OCI-LY1 (cell line): ENCODE data around the gene SDK1.
A peak's percentile ranks its signal among the peaks of the same experiment; 100 is the strongest.

ENCODE experiments used
- H2AFZ ChIP-seq: fragments of 200-600 bp; sonication (generic), shearing (Covaris generic); 2 replicates; pipeline ENCODE4 v1.6.0; 2014; ENCODE audit warnings: antibody characterized with exemption, mild to moderate bottlenecking, low read length
- H3F3A ChIP-seq: fragments of 200-600 bp; sonication (generic), shearing (Covaris generic); 2 replicates; pipeline ENCODE4 v1.6.0; 2014; ENCODE audit warnings: mild to moderate bottlenecking, antibody characterized with exemption, low read length, moderate library complexity; ENCODE audit not compliant: insufficient read depth
- H3K27ac ChIP-seq: fragments of 200-600 bp; sonication (generic); 2 replicates; pipeline ENCODE4 v1.5.1; 2014; ENCODE audit warnings: low read length, mixed run types, mild to moderate bottlenecking, low read depth; ENCODE audit not compliant: poor library complexity, severe bottlenecking
- H3K27me3 ChIP-seq: fragments of 200-600 bp; sonication (generic); 2 replicates; pipeline ENCODE4 v1.6.0; 2014; ENCODE audit warnings: antibody characterized with exemption, mild to moderate bottlenecking, low read length, moderate library complexity; ENCODE audit not compliant: insufficient read depth
- H3K36me3 ChIP-seq: fragments of 200-600 bp; sonication (generic); 2 replicates; pipeline ENCODE4 v1.6.1; 2014; ENCODE audit warnings: mild to moderate bottlenecking, antibody characterized with exemption, low read length, moderate library complexity, mixed read lengths; ENCODE audit not compliant: insufficient read depth
- H3K4me1 ChIP-seq: fragments of 200-600 bp; sonication (generic); 2 replicates; pipeline ENCODE4 v1.5.1; 2014; ENCODE audit warnings: mild to moderate bottlenecking, low read length, moderate library complexity; ENCODE audit not compliant: insufficient read depth, severe bottlenecking
- H3K4me2 ChIP-seq: fragments of 200-600 bp; sonication (generic), shearing (Covaris generic); 2 replicates; pipeline ENCODE4 v1.6.1; 2014; ENCODE audit warnings: low read length
- H3K4me3 ChIP-seq: fragments of 200-600 bp; sonication (generic); 2 replicates; pipeline ENCODE4 v1.5.1; 2014; ENCODE audit warnings: low read length, low read depth, mild to moderate bottlenecking, mixed read lengths; ENCODE audit not compliant: poor library complexity, severe bottlenecking
- H3K79me2 ChIP-seq: fragments of 200-600 bp; shearing (Covaris generic); 2 replicates; pipeline ENCODE4 v1.6.1; 2016; ENCODE audit warnings: mixed run types, low read length, mixed read lengths; ENCODE audit not compliant: insufficient read depth
- H3K9ac ChIP-seq: fragments of 200-600 bp; sonication (generic), shearing (Covaris generic); 2 replicates; pipeline ENCODE4 v1.6.1; 2014; ENCODE audit warnings: mild to moderate bottlenecking, low read length, mixed read lengths
- H3K9me2 ChIP-seq: fragments of 200-600 bp; sonication (generic), shearing (Covaris generic); 2 replicates; pipeline ENCODE4 v1.6.1; 2014; ENCODE audit warnings: low read depth, mild to moderate bottlenecking, low read length, mixed read lengths
- H3K9me3 ChIP-seq: fragments of 200-600 bp; shearing (Covaris generic); 2 replicates; pipeline ENCODE4 v1.6.1; 2014; ENCODE audit warnings: low read length, mixed read lengths
- H4K20me1 ChIP-seq: fragments of 200-600 bp; sonication (generic), shearing (Covaris generic); 2 replicates; pipeline ENCODE4 v1.6.0; 2016; ENCODE audit warnings: mild to moderate bottlenecking, low read length; ENCODE audit not compliant: insufficient read depth
- CTCF ChIP-seq: fragments of 200-600 bp; sonication (generic), shearing (Covaris generic); IDR thresholded peaks from 2 replicates; pipeline ENCODE4 v1.5.1; 2017; ENCODE audit warnings: mild to moderate bottlenecking, antibody characterized with exemption, low read length, moderate library complexity, mixed read lengths
- EZH2 ChIP-seq: fragments of 200-600 bp; sonication (generic), shearing (Covaris generic); IDR thresholded peaks from 2 replicates; pipeline ENCODE4 v1.8.0; 2017; ENCODE audit warnings: borderline replicate concordance, mixed run types, mild to moderate bottlenecking, antibody characterized with exemption, low read length, moderate library complexity, mixed read lengths

The SDK1 gene

GRCh38 chr7:3650844-3651243 lies 349.8 kb downstream of the SDK1 start:
- Histone ChIP-seq H3K4me3 (no peak overlapping the region), H3K4me2 (no peak overlapping the region), H4K20me1 (no peaks in the 10 kb centered on the region), H3K27ac (no peak overlapping the region), H3K9me3 (no peaks in the 10 kb centered on the region), H3K36me3 (peaks cover 12% of the 10 kb centered on the region), H3F3A (no peaks in the 10 kb centered on the region), H3K9me2 (no peaks in the 10 kb centered on the region), H3K4me1 (no peaks in the 10 kb centered on the region), H2AFZ (no peak overlapping the region), H3K27me3 (no peaks in the 10 kb centered on the region), H3K79me2 (no peaks in the 10 kb centered on the region), H3K9ac (no peak overlapping the region)
- TF ChIP-seq EZH2 (no peak), CTCF (no peak)

- no peak overlapping the region for H3K27ac ChIP-seq
- H3K4me3 ChIP-seq = no peak overlapping the region
- H4K20me1 ChIP-seq = no peaks in the 10 kb centered on the region
- no peak overlapping the region for H3K9ac ChIP-seq
- H2AFZ ChIP-seq = no peak overlapping the region
- H3K4me1 ChIP-seq = peaks cover 24% of the 10 kb centered on the region
- H3K79me2 ChIP-seq = no peaks in the 10 kb centered on the region
- H3F3A ChIP-seq = no peaks in the 10 kb centered on the region
- no peaks in the 10 kb centered on the region for H3K9me2 ChIP-seq
- no peaks in the 10 kb centered on the region for H3K9me3 ChIP-seq
- no peak overlapping the region for H3K4me2 ChIP-seq
- no peaks in the 10 kb centered on the region for H3K27me3 ChIP-seq
- no peak for TF ChIP-seq EZH2
- no peak for TF ChIP-seq CTCF
- peaks cover 13% of the 10 kb centered on the region; the same call in 1 of the 2 replicates for H3K36me3 ChIP-seq
Observed at GRCh38 chr7:3655635-3656034, 354.6 kb downstream of the SDK1 start.

GRCh38 chr7:3657206-3657605 lies 356.2 kb downstream of the SDK1 start:
- TF ChIP-seq EZH2 (no peak), CTCF (no peak)
- Histone ChIP-seq H3K9me3 (no peaks in the 10 kb centered on the region), H3K4me2 (peak overlapping the region; percentile 16; the same call in 1 of the 2 replicates), H3K27ac (peak overlapping the region; percentile 19), H3K9ac (no peak overlapping the region), H3K4me3 (no peak overlapping the region), H3K79me2 (no peaks in the 10 kb centered on the region), H3K4me1 (peaks cover 40% of the 10 kb centered on the region), H4K20me1 (no peaks in the 10 kb centered on the region), H3K36me3 (peaks cover 13% of the 10 kb centered on the region; the same call in 1 of the 2 replicates), H3F3A (no peaks in the 10 kb centered on the region), H3K27me3 (no peaks in the 10 kb centered on the region), H3K9me2 (no peaks in the 10 kb centered on the region), H2AFZ (no peak overlapping the region)
